Measurements from ENCODE around the gene SNRPB. TPM values are rescaled to one million over a fixed set of nuclear protein-coding genes. Genes with fewer than 3 reads are reported as not detected.

The SNRPB gene
- total and polyA plus RNA-seq, 10 of the 15 experiments (the other 5 are each of a cell fraction or from before 2014, with no cell fraction given), result 15.0 to 593 (median 366) TPM

DNA sequence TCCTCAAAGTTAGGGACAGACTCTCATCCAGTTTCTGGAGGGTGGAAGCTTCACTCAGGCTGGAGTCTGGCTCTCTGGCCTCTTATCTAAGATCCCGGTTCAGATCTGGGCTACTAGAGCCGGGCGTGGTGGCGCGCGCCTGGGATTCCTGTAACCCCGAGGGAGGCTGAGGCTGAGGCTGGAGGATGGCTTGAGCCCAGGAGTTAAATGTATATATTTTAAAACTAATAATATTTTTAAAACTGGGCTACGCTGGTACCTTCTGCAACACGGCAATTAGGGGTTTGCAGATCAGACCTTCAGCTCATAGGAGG, 38.8 kb upstream of the SNRPB start:
- WGBS (ENCODE audit: insufficient coverage, insufficient replicate concordance, low lambda C conversion rate, missing lambda C conversion rate), result 94% methylated on average over 9 of the region's 9 CpGs
- in situ Hi-C loops (cut with MboI), result no loop called here
- POLR2A ChIA-PET, result interaction anchor here (1.6 kb wide), 1 partner anchor 39 kb away, joined by 12 read pairs; the partner anchor contains the start of gene SNRPB
- H3K4me2 ChIP-seq (ENCODE audit: control insufficient read depth, insufficient read depth), result peak overlapping the region; percentile 88
- H3K4me1 ChIP-seq (ENCODE audit: control insufficient read depth, insufficient read depth, low read length), result peaks cover 6% of the 10 kb centered on the region; the same call in 1 of the 2 replicates
- DNase-seq (ENCODE audit: low read depth, low spot score) (no peak), ATAC-seq (no peak), FAIRE-seq (no peak)
- H3K9ac ChIP-seq (ENCODE audit: control insufficient read depth, insufficient read depth, low read length), result peak overlapping the region; percentile 92
- peak overlapping the region; percentile 96 for H2AFZ ChIP-seq (ENCODE audit: control insufficient read depth, low read depth, low read length)
- H3K4me3 ChIP-seq, result peak overlapping the region; percentile 86
- H3K27me3 ChIP-seq (replicated peaks in 1 of 2; ENCODE audit: control insufficient read depth in 2 of 2, insufficient read depth in 2 of 2, low read length in 1 of 2), result 0 out of 4 replicates have a peak, but pooled peaks cover 0 to 2% of the 10 kb centered on the region in 2 experiments
- H3K9me3 ChIP-seq (replicated peaks; ENCODE audit: control insufficient read depth, insufficient read depth, low read length), result no peaks in the 10 kb centered on the region
- peak overlapping the region; percentile 79 for H3K27ac ChIP-seq (ENCODE audit: control insufficient read depth, insufficient read depth)
- SMC1A ChIA-PET (ENCODE audit: uncharacterized antibody, unreplicated experiment), result interaction anchor here (0.6 to 3.2 kb wide), 4 partner anchors 13 to 39 kb away, joined by 3 to 11 read pairs (median 6); partner anchors contain the start of gene SNRPB
- intact Hi-C loops (cut with micrococcal nuclease; ENCODE audit: unreplicated experiment), result loop anchor here (5.0 kb wide), 1 partner anchor 37 kb away; the partner anchor contains the start of gene SNRPB
- H3K79me2 ChIP-seq (ENCODE audit: control insufficient read depth, insufficient read depth, low read length), result peaks cover 16% of the 10 kb centered on the region
- CTCF ChIA-PET, result interaction anchor here (1.0 to 4.4 kb wide), 2 partner anchors 13 to 39 kb away, joined by 3 to 86 read pairs; partner anchors contain the start of gene SNRPB
- no peaks in the 10 kb centered on the region for H3K36me3 ChIP-seq (ENCODE audit: control insufficient read depth in 2 of 2, insufficient read depth in 2 of 2, low read length in 1 of 2)
- H4K20me1 ChIP-seq (ENCODE audit: control insufficient read depth, insufficient read depth), result no peaks in the 10 kb centered on the region
- RAD21 ChIA-PET (ENCODE audit: unreplicated experiment), result interaction anchor here (1.1 kb wide), 1 partner anchor 138 kb away, joined by 3 read pairs; no protein-coding TSS in a partner anchor
- TF ChIP-seq PML (IDR thresholded peaks at IDR 0.05; ENCODE audit: low read length) (0 out of 2 replicates have a peak, but pooled peaks have one; percentile 13), RAD21 (IDR thresholded peaks at IDR 0.05; ENCODE audit: insufficient read depth, low read depth, low read length) (no peak), CBFB (IDR thresholded peaks at IDR 0.05; ENCODE audit: low read depth) (no peak), HDGF (IDR thresholded peaks at IDR 0.05) (no peak)
- TSS peak; percentile 95 for BruUV-seq (replicated peaks)

DNA sequence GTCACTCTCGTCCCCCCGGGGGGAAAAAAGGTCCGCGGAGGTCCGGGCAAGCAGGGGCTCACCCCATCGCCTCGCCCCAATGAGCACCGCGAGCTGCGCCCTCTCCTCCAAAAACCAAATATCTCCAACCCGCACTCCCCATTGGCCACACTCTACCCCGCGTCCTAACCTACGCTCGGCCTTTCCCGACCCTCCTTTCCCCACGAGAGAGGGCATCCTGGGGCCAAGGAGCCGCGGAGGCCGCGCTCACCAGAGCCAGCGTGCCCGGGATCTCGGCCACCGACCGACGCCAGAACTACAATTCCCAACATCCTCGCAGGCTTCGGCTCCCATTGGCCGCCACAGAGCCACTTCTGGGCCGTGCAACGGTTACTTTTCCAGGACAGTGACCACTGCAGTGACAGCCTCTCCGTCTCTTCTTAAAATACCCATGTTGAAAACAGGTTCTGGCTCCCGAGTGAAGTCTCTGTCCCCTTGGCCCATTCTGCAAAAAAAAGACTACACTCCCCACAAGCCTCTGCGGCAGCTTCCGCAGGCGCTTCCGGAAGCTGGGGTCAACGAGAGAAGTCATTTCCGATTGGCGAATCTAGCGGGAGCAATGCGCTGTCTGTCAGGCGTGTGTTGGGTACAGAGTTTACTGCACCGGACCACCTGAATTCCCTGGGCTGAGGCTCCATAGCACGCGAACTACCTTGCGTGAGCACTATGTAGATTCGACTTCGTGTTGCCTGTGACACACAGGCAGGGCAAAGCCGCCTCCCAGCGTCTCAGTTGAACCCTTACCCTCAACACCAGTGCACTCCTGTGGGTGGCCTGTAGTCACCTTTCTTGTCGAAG, 38.3 kb upstream of the SNRPB start, which contains the start of gene ZNF343:
ZNF343 (minus strand) TSS at position 285 of the 837 bp plus-strand sequence. CDS start 15,020 bp downstream, outside the sequence.
- peak; percentile 89 for FAIRE-seq
- ChIA-PET POLR2A (interaction anchor here (0.5 to 1.6 kb wide), 3 partner anchors 14 to 39 kb away, joined by 6 to 12 read pairs (median 6); partner anchors contain the start of gene SNRPB), CTCF (interaction anchor here (1.0 to 4.4 kb wide), 2 partner anchors 13 to 38 kb away, joined by 3 to 86 read pairs; partner anchors contain the start of gene SNRPB), RAD21 (ENCODE audit: unreplicated experiment) (interaction anchor here (1.1 kb wide), 1 partner anchor 138 kb away, joined by 3 read pairs; no protein-coding TSS in a partner anchor), SMC1A (ENCODE audit: uncharacterized antibody, unreplicated experiment) (interaction anchor here (1.0 to 3.2 kb wide), 4 partner anchors 11 to 39 kb away, joined by 3 to 11 read pairs (median 6); partner anchors contain the start of gene SNRPB)
- Histone ChIP-seq H3K27ac (ENCODE audit: control insufficient read depth, insufficient read depth) (peak within 1 kb of the TSS; percentile 79), H3K79me2 (ENCODE audit: control insufficient read depth, insufficient read depth, low read length) (peaks cover 16% of the 10 kb centered on the region), H3K9me3 (replicated peaks; ENCODE audit: control insufficient read depth, insufficient read depth, low read length) (no peaks in the 10 kb centered on the region), H3K36me3 (ENCODE audit: control insufficient read depth in 2 of 2, insufficient read depth in 2 of 2, low read length in 1 of 2) (no peaks in the 10 kb centered on the region), H3K4me1 (ENCODE audit: control insufficient read depth, insufficient read depth, low read length) (peaks cover 6% of the 10 kb centered on the region; the same call in 1 of the 2 replicates), H3K9ac (ENCODE audit: control insufficient read depth, insufficient read depth, low read length) (peak within 1 kb of the TSS; percentile 92), H2AFZ (ENCODE audit: control insufficient read depth, low read depth, low read length) (peak within 1 kb of the TSS; percentile 96), H3K27me3 (replicated peaks in 1 of 2; ENCODE audit: control insufficient read depth in 2 of 2, insufficient read depth in 2 of 2, low read length in 1 of 2) (0 out of 4 replicates have a peak, but pooled peaks cover 0 to 1% of the 10 kb centered on the region in 2 experiments), H3K4me3 (peak within 1 kb of the TSS; percentile 86), H3K4me2 (ENCODE audit: control insufficient read depth, insufficient read depth) (peak within 1 kb of the TSS; percentile 88), H4K20me1 (ENCODE audit: control insufficient read depth, insufficient read depth) (no peaks in the 10 kb centered on the region)
- 3% methylated on average over 53 of the region's 53 CpGs for WGBS (ENCODE audit: insufficient coverage, insufficient replicate concordance, low lambda C conversion rate, missing lambda C conversion rate)
- no TSS peak for BruUV-seq (replicated peaks)
- intact Hi-C loops (cut with micrococcal nuclease; ENCODE audit: unreplicated experiment), result loop anchor here (5.0 kb wide), 1 partner anchor 37 kb away; the partner anchor contains the start of gene SNRPB
- in situ Hi-C loops (cut with MboI), result no loop called here
- ATAC-seq, result peak; percentile 97
- DNase-seq (ENCODE audit: low read depth, low spot score), result peak; percentile 58
- TF ChIP-seq POLR2AphosphoS2 (IDR thresholded peaks at IDR 0.05; ENCODE audit: low read depth, low read length), result peak; percentile 74
- peak; percentile 24 for TF ChIP-seq RELA (IDR thresholded peaks at IDR 0.05; ENCODE audit: borderline replicate concordance, partially characterized antibody)
- peak; percentile 72 for TF ChIP-seq CREB1 (IDR thresholded peaks at IDR 0.05; ENCODE audit: low read depth)
- TF ChIP-seq SREBF2 (IDR thresholded peaks at IDR 0.05; ENCODE audit: low read length), result peak; percentile 48; the same call in 1 of the 2 replicates
- TF ChIP-seq YY1 (IDR thresholded peaks at IDR 0.05; ENCODE audit: low read depth, low read length), result 0 out of 2 replicates have a peak, but pooled peaks have one; percentile 49
- peak; percentile 100 for TF ChIP-seq GABPA (IDR thresholded peaks at IDR 0.05; ENCODE audit: low read depth)
- no peak for TF ChIP-seq IKZF2 (IDR thresholded peaks at IDR 0.05)
- TF ChIP-seq PML (IDR thresholded peaks at IDR 0.05; ENCODE audit: low read length), result 0 out of 2 replicates have a peak, but pooled peaks have one; percentile 64
- no peak for TF ChIP-seq HDAC2 (IDR thresholded peaks at IDR 0.05)
- TF ChIP-seq CBFB (IDR thresholded peaks at IDR 0.05; ENCODE audit: low read depth), result no peak
- peak; percentile 99 for TF ChIP-seq IKZF1 (conservative IDR thresholded peaks at IDR 0.05)
